SU-DHL-6 (cell line): ENCODE data around the gene PRR18.

Source experiments
- H2AFZ ChIP-seq: fragments of 200-600 bp; sonication (generic); 2 replicates; pipeline ENCODE4 v1.6.1; 2014; ENCODE audit warnings: low read depth, mild to moderate bottlenecking, moderate library complexity, mixed read lengths, antibody characterized with exemption, low read length; ENCODE audit not compliant: severe bottlenecking
- H3F3A ChIP-seq: fragments of 200-600 bp; shearing (Covaris generic); 2 replicates; pipeline ENCODE4 v1.6.0; 2016; ENCODE audit warnings: antibody characterized with exemption, mild to moderate bottlenecking; ENCODE audit not compliant: insufficient read depth
- H3K27ac ChIP-seq: fragments of 200-600 bp; sonication (generic); 2 replicates; pipeline ENCODE4 v1.5.1; 2016; ENCODE audit warnings: low read depth, mild to moderate bottlenecking, low read length, moderate library complexity, mixed read lengths
- H3K27me3 ChIP-seq: fragments of 200-600 bp; sonication (generic), shearing (Covaris generic); 2 replicates; pipeline ENCODE4 v1.6.0; 2014; ENCODE audit warnings: mild to moderate bottlenecking, low read length
- H3K36me3 ChIP-seq: fragments of 200-600 bp; sonication (generic); 2 replicates; pipeline ENCODE4 v1.6.1; 2014; ENCODE audit warnings: mild to moderate bottlenecking, low read length, mixed read lengths
- H3K4me2 ChIP-seq: fragments of 300-600, 200-600 bp; shearing (Covaris generic), sonication (generic); 2 replicates; pipeline ENCODE4 v1.6.0; 2014; ENCODE audit warnings: low read length, low read depth, mild to moderate bottlenecking; ENCODE audit not compliant: poor library complexity, severe bottlenecking
- H3K4me3 ChIP-seq: fragments of 200-600 bp; sonication (generic); 2 replicates; pipeline ENCODE4 v1.5.1; 2014; ENCODE audit warnings: antibody characterized with exemption, low read length, mild to moderate bottlenecking, mixed read lengths; ENCODE audit not compliant: insufficient read depth, poor library complexity, severe bottlenecking
- H3K79me2 ChIP-seq: fragments of 200-600 bp; sonication (generic); 2 replicates; pipeline ENCODE4 v1.6.1; 2014; ENCODE audit warnings: mild to moderate bottlenecking, low read length, moderate library complexity; ENCODE audit not compliant: insufficient read depth
- H3K9ac ChIP-seq: fragments of 200-600 bp; sonication (generic); 2 replicates; pipeline ENCODE4 v1.7.0; 2014; ENCODE audit warnings: mild to moderate bottlenecking, low read length
- H3K9me2 ChIP-seq: fragments of 200-600 bp; sonication (generic); replicated peaks from 2 replicates; pipeline ENCODE4 v1.6.1; 2014; ENCODE audit warnings: low read length; ENCODE audit not compliant: insufficient read depth
- H3K9me3 ChIP-seq: fragments of 200-600 bp; sonication (generic); 2 replicates; pipeline ENCODE4 v1.6.1; 2014; ENCODE audit warnings: low read length, mixed read lengths; ENCODE audit not compliant: insufficient read depth
- H4K20me1 ChIP-seq: fragments of 200-600 bp; sonication (generic); 2 replicates; pipeline ENCODE4 v1.6.1; 2014; ENCODE audit warnings: low read depth, mild to moderate bottlenecking, antibody characterized with exemption, low read length, moderate library complexity, mixed read lengths
- CTCF ChIP-seq: fragments of 200-600 bp; sonication (generic); IDR thresholded peaks from one replicate; pipeline ENCODE4 v1.5.1; 2017; ENCODE audit warnings: antibody characterized with exemption, mild to moderate bottlenecking, low read length, moderate library complexity; ENCODE audit not compliant: insufficient read depth, poor library complexity, severe bottlenecking
- EZH2phosphoT487 ChIP-seq: fragments of 200-600 bp; sonication (generic), shearing (Covaris generic); conservative IDR thresholded peaks from 2 replicates; pipeline ENCODE4 v1.6.1; 2018; ENCODE audit warnings: mild to moderate bottlenecking, antibody characterized with exemption, low read length, moderate library complexity, mixed read lengths

Gene PRR18

GRCh38 chr6:166333172-166333995 lies 25.2 kb upstream of the PRR18 start:
- H3K9ac ChIP-seq, result no peak overlapping the region
- H3K79me2 ChIP-seq, result peaks cover 75% of the 10 kb centered on the region
- no peak overlapping the region for H3K4me2 ChIP-seq
- no peaks in the 10 kb centered on the region; the same call in 1 of the 2 replicates for H3K36me3 ChIP-seq
- H3K9me2 ChIP-seq, result no peaks in the 10 kb centered on the region
- no peak overlapping the region for H3K27ac ChIP-seq
- H3K4me3 ChIP-seq, result no peak overlapping the region
- no peak overlapping the region for H2AFZ ChIP-seq
- H3K9me3 ChIP-seq, result no peaks in the 10 kb centered on the region
- TF ChIP-seq CTCF (no peak), EZH2phosphoT487 (no peak)
- no peaks in the 10 kb centered on the region for H3K27me3 ChIP-seq
- no peaks in the 10 kb centered on the region; the same call in 1 of the 2 replicates for H3F3A ChIP-seq
- peaks cover 12% of the 10 kb centered on the region for H4K20me1 ChIP-seq

- peaks cover 59% of the 10 kb centered on the region for H3K79me2 ChIP-seq
- H3K27ac ChIP-seq, result no peak overlapping the region
- no peak overlapping the region for H3K9ac ChIP-seq
- H3K9me3 ChIP-seq, result no peaks in the 10 kb centered on the region
- TF ChIP-seq CTCF (no peak), EZH2phosphoT487 (no peak)
- no peak overlapping the region for H2AFZ ChIP-seq
- H3K9me2 ChIP-seq, result no peaks in the 10 kb centered on the region
- H3K27me3 ChIP-seq, result no peaks in the 10 kb centered on the region
- no peaks in the 10 kb centered on the region; the same call in 1 of the 2 replicates for H3K36me3 ChIP-seq
- peaks cover 12% of the 10 kb centered on the region for H4K20me1 ChIP-seq
- H3F3A ChIP-seq, result no peaks in the 10 kb centered on the region; the same call in 1 of the 2 replicates
- H3K4me3 ChIP-seq, result no peak overlapping the region
- no peak overlapping the region for H3K4me2 ChIP-seq
Observed at GRCh38 chr6:166331503-166332415, 23.6 kb upstream of the PRR18 start.

GRCh38 chr6:166330612-166331011 lies 22.4 kb upstream of the PRR18 start:
- Histone ChIP-seq H3K79me2 (peaks cover 51% of the 10 kb centered on the region), H4K20me1 (peaks cover 12% of the 10 kb centered on the region)

More at GRCh38 chr6:166330612-166331011, 22.4 kb upstream of the PRR18 start:
- TF ChIP-seq EZH2phosphoT487, result no peak
- no peak for TF ChIP-seq CTCF
- H3K27me3 ChIP-seq, result no peaks in the 10 kb centered on the region
- no peak overlapping the region for H2AFZ ChIP-seq
- peaks cover 5% of the 10 kb centered on the region; the same call in 1 of the 2 replicates for H3K36me3 ChIP-seq
- no peaks in the 10 kb centered on the region for H3K9me2 ChIP-seq
- H3K9ac ChIP-seq, result no peak overlapping the region
- no peak overlapping the region for H3K4me2 ChIP-seq
- no peaks in the 10 kb centered on the region for H3K9me3 ChIP-seq
- no peaks in the 10 kb centered on the region; the same call in 1 of the 2 replicates for H3F3A ChIP-seq
- no peak overlapping the region for H3K4me3 ChIP-seq
- no peak overlapping the region for H3K27ac ChIP-seq
